Measurements from ENCODE around the gene STXBP6. TPM values are rescaled to one million over a fixed set of nuclear protein-coding genes. Genes with fewer than 3 reads are reported as not detected.

Gene STXBP6
- total and polyA plus RNA-seq, 2 of the 13 experiments (the other 11 are each of a cell fraction or from before 2014, with no cell fraction given), result 35.3 to 42.8 TPM

DNA sequence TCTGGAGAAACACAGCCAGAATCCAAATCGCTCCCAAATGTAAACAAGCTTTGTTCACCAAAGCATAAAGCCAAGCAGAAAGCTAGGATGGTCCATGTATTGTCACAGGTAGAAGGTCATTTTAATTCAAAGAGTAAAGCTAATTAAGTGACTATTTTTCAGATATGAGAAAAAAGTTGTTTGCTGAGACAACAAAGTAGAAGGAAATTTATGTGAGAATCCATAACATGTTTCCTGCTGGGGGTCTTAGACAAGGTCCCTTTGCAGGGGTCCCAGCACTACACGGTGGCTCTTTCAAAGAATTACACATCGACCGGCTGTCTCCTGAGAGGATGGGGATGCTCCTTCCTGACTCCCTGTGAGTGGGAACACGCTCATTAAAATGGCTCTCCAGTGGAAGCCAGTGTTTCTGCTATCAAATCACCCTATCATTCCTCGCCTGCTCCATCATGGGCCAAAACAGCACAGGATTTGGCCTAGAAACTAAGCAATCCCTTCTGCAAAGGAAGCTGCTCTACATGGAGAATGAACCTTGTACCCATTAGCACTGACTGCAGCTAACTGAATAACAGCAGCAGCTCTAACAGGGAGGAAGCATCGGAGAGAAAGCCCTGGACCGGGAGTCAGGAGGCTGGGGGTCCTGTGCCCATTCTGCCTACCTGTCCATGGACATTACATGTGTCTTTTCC, 175.3 kb downstream of the STXBP6 start (continued):
- TF ChIP-seq ZNF468 (CRISPR knock-in tag; IDR thresholded peaks at IDR 0.05) (no peak), ZFP82 (CRISPR knock-in tag; IDR thresholded peaks at IDR 0.05; ENCODE audit: borderline replicate concordance) (no peak), TP53 (CRISPR knock-in tag; conservative IDR thresholded peaks at IDR 0.05) (no peak), DR1 (CRISPR knock-in tag; IDR thresholded peaks at IDR 0.05) (no peak), ZBTB38 (CRISPR knock-in tag; IDR thresholded peaks at IDR 0.05) (no peak; the same call in 1 of the 2 replicates), KLF9 (CRISPR knock-in tag; IDR thresholded peaks at IDR 0.05; ENCODE audit: low read depth) (0 out of 2 replicates have a peak, but pooled peaks have one; percentile 66), AHR (CRISPR knock-in tag; IDR thresholded peaks at IDR 0.05) (no peak), ZNF263 (CRISPR knock-in tag; IDR thresholded peaks at IDR 0.05) (0 out of 2 replicates have a peak, but pooled peaks have one; percentile 47), KMT2B (CRISPR knock-in tag; IDR thresholded peaks at IDR 0.05) (no peak; the same call in 1 of the 2 replicates)
- TF ChIP-seq, protein P1, sequence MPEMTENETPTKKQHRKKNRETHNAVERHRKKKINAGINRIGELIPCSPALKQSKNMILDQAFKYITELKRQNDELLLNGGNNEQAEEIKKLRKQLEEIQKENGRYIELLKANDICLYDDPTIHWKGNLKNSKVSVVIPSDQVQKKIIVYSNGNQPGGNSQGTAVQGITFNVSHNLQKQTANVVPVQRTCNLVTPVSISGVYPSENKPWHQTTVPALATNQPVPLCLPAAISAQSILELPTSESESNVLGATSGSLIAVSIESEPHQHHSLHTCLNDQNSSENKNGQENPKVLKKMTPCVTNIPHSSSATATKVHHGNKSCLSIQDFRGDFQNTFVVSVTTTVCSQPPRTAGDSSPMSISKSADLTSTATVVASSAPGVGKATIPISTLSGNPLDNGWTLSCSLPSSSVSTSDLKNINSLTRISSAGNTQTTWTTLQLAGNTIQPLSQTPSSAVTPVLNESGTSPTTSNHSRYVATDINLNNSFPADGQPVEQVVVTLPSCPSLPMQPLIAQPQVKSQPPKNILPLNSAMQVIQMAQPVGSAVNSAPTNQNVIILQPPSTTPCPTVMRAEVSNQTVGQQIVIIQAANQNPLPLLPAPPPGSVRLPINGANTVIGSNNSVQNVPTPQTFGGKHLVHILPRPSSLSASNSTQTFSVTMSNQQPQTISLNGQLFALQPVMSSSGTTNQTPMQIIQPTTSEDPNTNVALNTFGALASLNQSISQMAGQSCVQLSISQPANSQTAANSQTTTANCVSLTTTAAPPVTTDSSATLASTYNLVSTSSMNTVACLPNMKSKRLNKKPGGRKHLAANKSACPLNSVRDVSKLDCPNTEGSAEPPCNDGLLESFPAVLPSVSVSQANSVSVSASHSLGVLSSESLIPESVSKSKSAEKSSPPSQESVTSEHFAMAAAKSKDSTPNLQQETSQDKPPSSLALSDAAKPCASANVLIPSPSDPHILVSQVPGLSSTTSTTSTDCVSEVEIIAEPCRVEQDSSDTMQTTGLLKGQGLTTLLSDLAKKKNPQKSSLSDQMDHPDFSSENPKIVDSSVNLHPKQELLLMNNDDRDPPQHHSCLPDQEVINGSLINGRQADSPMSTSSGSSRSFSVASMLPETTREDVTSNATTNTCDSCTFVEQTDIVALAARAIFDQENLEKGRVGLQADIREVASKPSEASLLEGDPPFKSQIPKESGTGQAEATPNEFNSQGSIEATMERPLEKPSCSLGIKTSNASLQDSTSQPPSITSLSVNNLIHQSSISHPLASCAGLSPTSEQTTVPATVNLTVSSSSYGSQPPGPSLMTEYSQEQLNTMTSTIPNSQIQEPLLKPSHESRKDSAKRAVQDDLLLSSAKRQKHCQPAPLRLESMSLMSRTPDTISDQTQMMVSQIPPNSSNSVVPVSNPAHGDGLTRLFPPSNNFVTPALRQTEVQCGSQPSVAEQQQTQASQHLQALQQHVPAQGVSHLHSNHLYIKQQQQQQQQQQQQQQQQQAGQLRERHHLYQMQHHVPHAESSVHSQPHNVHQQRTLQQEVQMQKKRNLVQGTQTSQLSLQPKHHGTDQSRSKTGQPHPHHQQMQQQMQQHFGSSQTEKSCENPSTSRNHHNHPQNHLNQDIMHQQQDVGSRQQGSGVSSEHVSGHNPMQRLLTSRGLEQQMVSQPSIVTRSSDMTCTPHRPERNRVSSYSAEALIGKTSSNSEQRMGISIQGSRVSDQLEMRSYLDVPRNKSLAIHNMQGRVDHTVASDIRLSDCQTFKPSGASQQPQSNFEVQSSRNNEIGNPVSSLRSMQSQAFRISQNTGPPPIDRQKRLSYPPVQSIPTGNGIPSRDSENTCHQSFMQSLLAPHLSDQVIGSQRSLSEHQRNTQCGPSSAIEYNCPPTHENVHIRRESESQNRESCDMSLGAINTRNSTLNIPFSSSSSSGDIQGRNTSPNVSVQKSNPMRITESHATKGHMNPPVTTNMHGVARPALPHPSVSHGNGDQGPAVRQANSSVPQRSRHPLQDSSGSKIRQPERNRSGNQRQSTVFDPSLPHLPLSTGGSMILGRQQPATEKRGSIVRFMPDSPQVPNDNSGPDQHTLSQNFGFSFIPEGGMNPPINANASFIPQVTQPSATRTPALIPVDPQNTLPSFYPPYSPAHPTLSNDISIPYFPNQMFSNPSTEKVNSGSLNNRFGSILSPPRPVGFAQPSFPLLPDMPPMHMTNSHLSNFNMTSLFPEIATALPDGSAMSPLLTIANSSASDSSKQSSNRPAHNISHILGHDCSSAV (CRISPR knock-in tag; IDR thresholded peaks at IDR 0.05; ENCODE audit: borderline replicate concordance), result no peak
- TF ChIP-seq, protein P2, sequence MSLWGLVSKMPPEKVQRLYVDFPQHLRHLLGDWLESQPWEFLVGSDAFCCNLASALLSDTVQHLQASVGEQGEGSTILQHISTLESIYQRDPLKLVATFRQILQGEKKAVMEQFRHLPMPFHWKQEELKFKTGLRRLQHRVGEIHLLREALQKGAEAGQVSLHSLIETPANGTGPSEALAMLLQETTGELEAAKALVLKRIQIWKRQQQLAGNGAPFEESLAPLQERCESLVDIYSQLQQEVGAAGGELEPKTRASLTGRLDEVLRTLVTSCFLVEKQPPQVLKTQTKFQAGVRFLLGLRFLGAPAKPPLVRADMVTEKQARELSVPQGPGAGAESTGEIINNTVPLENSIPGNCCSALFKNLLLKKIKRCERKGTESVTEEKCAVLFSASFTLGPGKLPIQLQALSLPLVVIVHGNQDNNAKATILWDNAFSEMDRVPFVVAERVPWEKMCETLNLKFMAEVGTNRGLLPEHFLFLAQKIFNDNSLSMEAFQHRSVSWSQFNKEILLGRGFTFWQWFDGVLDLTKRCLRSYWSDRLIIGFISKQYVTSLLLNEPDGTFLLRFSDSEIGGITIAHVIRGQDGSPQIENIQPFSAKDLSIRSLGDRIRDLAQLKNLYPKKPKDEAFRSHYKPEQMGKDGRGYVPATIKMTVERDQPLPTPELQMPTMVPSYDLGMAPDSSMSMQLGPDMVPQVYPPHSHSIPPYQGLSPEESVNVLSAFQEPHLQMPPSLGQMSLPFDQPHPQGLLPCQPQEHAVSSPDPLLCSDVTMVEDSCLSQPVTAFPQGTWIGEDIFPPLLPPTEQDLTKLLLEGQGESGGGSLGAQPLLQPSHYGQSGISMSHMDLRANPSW (CRISPR knock-in tag; IDR thresholded peaks at IDR 0.05; ENCODE audit: borderline replicate concordance), result no peak

Measured in HepG2 (cell line).